ENCODE data around the gene JAG1.

JAG1 gene

DNA sequence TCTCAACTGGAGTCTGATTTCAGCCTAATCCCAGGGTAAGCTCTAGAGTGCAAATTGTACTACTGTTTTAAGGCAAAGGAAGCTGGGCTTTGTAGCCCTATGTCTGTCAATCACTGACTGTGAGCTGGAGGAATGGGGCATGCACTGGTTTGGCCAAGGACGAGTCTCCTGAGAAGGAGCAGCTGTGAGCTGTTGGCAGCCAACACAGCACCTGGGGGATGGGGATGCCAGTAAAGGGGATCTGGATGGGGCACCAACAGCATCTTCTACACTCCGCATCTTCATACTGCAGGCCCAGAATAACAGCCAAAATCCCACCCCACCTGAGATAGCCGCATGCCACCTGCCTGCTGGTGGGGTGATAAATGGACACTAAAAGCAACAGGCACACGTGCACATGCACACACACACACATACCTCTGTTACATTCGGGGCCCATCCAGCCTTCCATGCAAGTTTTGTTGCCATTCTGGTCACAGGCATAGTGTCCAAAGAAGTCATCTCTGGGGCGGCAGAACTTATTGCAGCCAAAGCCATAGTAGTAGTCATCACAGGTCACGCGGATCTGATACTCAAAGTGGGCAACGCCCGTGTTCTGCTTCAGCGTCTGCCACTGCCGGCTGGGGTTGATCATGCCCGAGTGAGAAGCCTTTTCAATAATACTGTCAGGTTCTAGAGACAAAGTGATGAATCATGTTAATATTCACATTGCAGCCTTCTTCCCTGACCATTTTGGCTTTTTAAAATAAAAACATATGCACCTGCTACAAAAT is 15.6 kb downstream of the JAG1 start:
- H3K36me3 ChIP-seq (ENCODE audit: insufficient read depth, insufficient read length, low read length) = peaks cover 92% of the 10 kb centered on the region
- no peak for TF ChIP-seq ZNF274 (IDR thresholded peaks at IDR 0.05; ENCODE audit: low read depth, low read length)
- no peak for TF ChIP-seq SUZ12 (IDR thresholded peaks at IDR 0.05; ENCODE audit: extremely low read depth, insufficient read depth, insufficient read length)
- no peak for TF ChIP-seq YY1 (IDR thresholded peaks at IDR 0.05; ENCODE audit: insufficient read depth, insufficient read length)
- H3K9ac ChIP-seq (ENCODE audit: insufficient read length, low read depth) = no peak overlapping the region
- no peaks in the 10 kb centered on the region for H3K27me3 ChIP-seq (ENCODE audit: insufficient read depth, insufficient read length)
- no peak for DNase-seq (ENCODE audit: low read depth, low spot score)
- peaks cover 7% of the 10 kb centered on the region for H3K4me1 ChIP-seq (ENCODE audit: insufficient read depth, insufficient read length)
- H3K4me3 ChIP-seq (ENCODE audit: insufficient read length, low read depth) = no peak overlapping the region
- no peaks in the 10 kb centered on the region for H3K9me3 ChIP-seq (ENCODE audit: insufficient read depth, low read length)

DNA sequence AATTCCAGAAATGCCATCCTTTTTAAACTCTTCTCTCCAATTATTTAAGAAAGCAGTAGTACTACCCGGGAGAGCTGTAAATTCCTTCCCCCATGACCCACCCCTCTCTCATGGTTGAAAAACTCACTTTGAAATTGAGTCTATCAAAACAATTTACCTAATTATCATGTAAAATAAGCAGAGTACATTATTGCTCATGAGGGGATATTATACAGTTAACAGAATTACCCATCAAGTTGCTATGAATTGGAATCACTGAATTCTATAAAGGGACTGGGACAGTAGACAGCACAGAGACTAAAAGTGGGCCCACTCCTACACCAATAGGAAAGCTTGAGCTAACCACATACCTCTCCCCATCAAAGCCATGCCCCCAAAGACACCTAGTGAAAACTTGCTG is 16.3 kb downstream of the JAG1 start:
- Histone ChIP-seq H3K4me3 (ENCODE audit: insufficient read length, low read depth) (no peak overlapping the region), H3K9me3 (ENCODE audit: insufficient read depth, low read length) (no peaks in the 10 kb centered on the region), H3K4me1 (ENCODE audit: insufficient read depth, insufficient read length) (peaks cover 7% of the 10 kb centered on the region), H3K27me3 (ENCODE audit: insufficient read depth, insufficient read length) (no peaks in the 10 kb centered on the region), H3K36me3 (ENCODE audit: insufficient read depth, insufficient read length, low read length) (peaks cover 92% of the 10 kb centered on the region), H3K9ac (ENCODE audit: insufficient read length, low read depth) (no peak overlapping the region)
- DNase-seq (ENCODE audit: low read depth, low spot score) = no peak
- TF ChIP-seq YY1 (IDR thresholded peaks at IDR 0.05; ENCODE audit: insufficient read depth, insufficient read length) = no peak
- no peak for TF ChIP-seq ZNF274 (IDR thresholded peaks at IDR 0.05; ENCODE audit: low read depth, low read length)
- no peak for TF ChIP-seq SUZ12 (IDR thresholded peaks at IDR 0.05; ENCODE audit: extremely low read depth, insufficient read depth, insufficient read length)

GRCh38 chr20:10655720-10656669 is 17.8 kb downstream of the JAG1 start:
- TF ChIP-seq ZNF274 (IDR thresholded peaks at IDR 0.05; ENCODE audit: low read depth, low read length) (no peak), YY1 (IDR thresholded peaks at IDR 0.05; ENCODE audit: insufficient read depth, insufficient read length) (no peak), SUZ12 (IDR thresholded peaks at IDR 0.05; ENCODE audit: extremely low read depth, insufficient read depth, insufficient read length) (no peak)
- Histone ChIP-seq H3K9me3 (ENCODE audit: insufficient read depth, low read length) (no peaks in the 10 kb centered on the region), H3K9ac (ENCODE audit: insufficient read length, low read depth) (no peak overlapping the region), H3K27me3 (ENCODE audit: insufficient read depth, insufficient read length) (no peaks in the 10 kb centered on the region), H3K4me1 (ENCODE audit: insufficient read depth, insufficient read length) (peaks cover 7% of the 10 kb centered on the region), H3K36me3 (ENCODE audit: insufficient read depth, insufficient read length, low read length) (peaks cover 89% of the 10 kb centered on the region), H3K4me3 (ENCODE audit: insufficient read length, low read depth) (no peak overlapping the region)
- DNase-seq (ENCODE audit: low read depth, low spot score) = no peak

GRCh38 chr20:10654630-10655029 is 19.2 kb downstream of the JAG1 start:
- TF ChIP-seq SUZ12 (IDR thresholded peaks at IDR 0.05; ENCODE audit: extremely low read depth, insufficient read depth, insufficient read length) (no peak), YY1 (IDR thresholded peaks at IDR 0.05; ENCODE audit: insufficient read depth, insufficient read length) (no peak), ZNF274 (IDR thresholded peaks at IDR 0.05; ENCODE audit: low read depth, low read length) (no peak)
- Histone ChIP-seq H3K9ac (ENCODE audit: insufficient read length, low read depth) (no peak overlapping the region), H3K4me1 (ENCODE audit: insufficient read depth, insufficient read length) (peaks cover 9% of the 10 kb centered on the region), H3K36me3 (ENCODE audit: insufficient read depth, insufficient read length, low read length) (peaks cover 89% of the 10 kb centered on the region), H3K27me3 (ENCODE audit: insufficient read depth, insufficient read length) (no peaks in the 10 kb centered on the region), H3K4me3 (ENCODE audit: insufficient read length, low read depth) (no peak overlapping the region), H3K9me3 (ENCODE audit: insufficient read depth, low read length) (no peaks in the 10 kb centered on the region)
- no peak for DNase-seq (ENCODE audit: low read depth, low spot score)

GRCh38 chr20:10654250-10654610 is 19.6 kb downstream of the JAG1 start:
- TF ChIP-seq YY1 (IDR thresholded peaks at IDR 0.05; ENCODE audit: insufficient read depth, insufficient read length) (no peak), ZNF274 (IDR thresholded peaks at IDR 0.05; ENCODE audit: low read depth, low read length) (no peak), SUZ12 (IDR thresholded peaks at IDR 0.05; ENCODE audit: extremely low read depth, insufficient read depth, insufficient read length) (no peak)
- DNase-seq (ENCODE audit: low read depth, low spot score) = no peak
- H3K4me1 ChIP-seq (ENCODE audit: insufficient read depth, insufficient read length) = peaks cover 9% of the 10 kb centered on the region
- H3K9ac ChIP-seq (ENCODE audit: insufficient read length, low read depth) = no peak overlapping the region
- H3K36me3 ChIP-seq (ENCODE audit: insufficient read depth, insufficient read length, low read length) = peaks cover 90% of the 10 kb centered on the region
- H3K4me3 ChIP-seq (ENCODE audit: insufficient read length, low read depth) = no peak overlapping the region
- no peaks in the 10 kb centered on the region for H3K9me3 ChIP-seq (ENCODE audit: insufficient read depth, low read length)
- H3K27me3 ChIP-seq (ENCODE audit: insufficient read depth, insufficient read length) = no peaks in the 10 kb centered on the region

DNA sequence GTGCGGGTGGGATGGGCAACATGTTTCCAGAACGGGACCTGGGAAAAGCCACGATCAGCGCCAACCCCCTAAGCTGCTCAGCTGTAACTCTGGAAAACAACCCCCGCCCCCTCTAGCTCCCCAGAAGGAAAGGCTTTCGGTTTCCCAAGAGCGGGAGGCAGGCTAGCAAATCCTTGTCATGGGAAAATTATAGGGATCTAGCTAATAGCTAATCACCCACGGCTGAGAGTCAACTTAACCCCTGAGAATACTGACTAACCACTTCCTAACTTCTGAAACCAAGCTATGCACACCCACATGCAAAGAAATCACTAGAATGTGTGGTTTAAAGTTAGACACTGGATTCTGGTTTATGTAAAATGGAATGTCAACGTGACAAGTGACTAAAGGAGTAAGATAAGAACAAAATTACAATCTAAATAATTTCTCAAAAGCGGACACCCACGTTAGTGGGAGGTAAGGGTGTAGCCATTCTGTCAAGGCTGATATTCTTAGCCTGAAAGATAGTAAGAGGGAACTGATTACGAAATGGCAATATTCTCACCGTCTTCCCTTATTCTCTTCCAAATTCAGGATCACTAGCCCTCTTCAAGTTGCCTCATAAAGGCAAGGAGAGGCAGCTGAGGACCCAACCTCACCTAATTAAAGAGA is 20.1 kb downstream of the JAG1 start:
- TF ChIP-seq ZNF274 (IDR thresholded peaks at IDR 0.05; ENCODE audit: low read depth, low read length) = no peak
- TF ChIP-seq SUZ12 (IDR thresholded peaks at IDR 0.05; ENCODE audit: extremely low read depth, insufficient read depth, insufficient read length) = no peak
- TF ChIP-seq YY1 (IDR thresholded peaks at IDR 0.05; ENCODE audit: insufficient read depth, insufficient read length) = no peak
- no peak for DNase-seq (ENCODE audit: low read depth, low spot score)
- H3K9me3 ChIP-seq (ENCODE audit: insufficient read depth, low read length) = no peaks in the 10 kb centered on the region
- H3K4me3 ChIP-seq (ENCODE audit: insufficient read length, low read depth) = no peak overlapping the region
- H3K9ac ChIP-seq (ENCODE audit: insufficient read length, low read depth) = no peak overlapping the region
- peaks cover 90% of the 10 kb centered on the region for H3K36me3 ChIP-seq (ENCODE audit: insufficient read depth, insufficient read length, low read length)
- H3K4me1 ChIP-seq (ENCODE audit: insufficient read depth, insufficient read length) = peaks cover 9% of the 10 kb centered on the region
- H3K27me3 ChIP-seq (ENCODE audit: insufficient read depth, insufficient read length) = no peaks in the 10 kb centered on the region

Measured in NT2/D1 (cell line).